OCI-LY3 (cell line): Measurements from ENCODE around the gene GMPPA.

ENCODE experiments used
- H2AFZ ChIP-seq: fragments of 200-600, 300-600 bp; shearing (Covaris generic); 2 replicates; pipeline ENCODE4 v1.6.0; 2014; ENCODE audit warnings: antibody characterized with exemption, low read depth, low read length
- H3K27ac ChIP-seq: fragments of 200-600, 300-600 bp; sonication (generic); 2 replicates; pipeline ENCODE4 v1.5.1; 2014; ENCODE audit warnings: mild to moderate bottlenecking, low read length, moderate library complexity, mixed read lengths
- H3K27me3 ChIP-seq: fragments of 200-600, 300-600 bp; sonication (generic); 2 replicates; pipeline ENCODE4 v1.6.1; 2014; ENCODE audit warnings: low read depth, low read length, mixed read lengths
- H3K36me3 ChIP-seq: fragments of 200-600, 300-600 bp; sonication (generic); replicated peaks from 2 replicates; pipeline ENCODE3; 2014; ENCODE audit warnings: low read depth, low read length, mixed read lengths
- H3K4me1 ChIP-seq: fragments of 300-600, 200-600 bp; sonication (generic); 2 replicates; pipeline ENCODE4 v1.6.1; 2014; ENCODE audit warnings: low read length, mixed read lengths
- H3K4me2 ChIP-seq: fragments of 200-600, 300-600 bp; sonication (generic); 2 replicates; pipeline ENCODE4 v1.6.1; 2014; ENCODE audit warnings: low read length, mixed read lengths
- H3K4me3 ChIP-seq: fragments of 300-600, 200-600 bp; sonication (generic); 2 replicates; pipeline ENCODE4 v1.5.1; 2014; ENCODE audit warnings: antibody characterized with exemption, mild to moderate bottlenecking, low read length, moderate library complexity
- H3K79me2 ChIP-seq: fragments of 300-600, 200-600 bp; shearing (Covaris generic); 2 replicates; pipeline ENCODE4 v1.6.1; 2014; ENCODE audit warnings: mild to moderate bottlenecking, low read length, mixed read lengths
- H3K9ac ChIP-seq: fragments of 300-600, 200-600 bp; shearing (Covaris generic); 2 replicates; pipeline ENCODE4 v1.6.0; 2014; ENCODE audit warnings: mild to moderate bottlenecking, low read length, moderate library complexity
- H3K9me3 ChIP-seq: fragments of 200-600, 300-600 bp; shearing (Covaris generic); 2 replicates; pipeline ENCODE4 v1.6.1; 2014; ENCODE audit warnings: low read length, mixed read lengths; ENCODE audit not compliant: insufficient read depth
- H4K20me1 ChIP-seq: fragments of 200-600, 300-600 bp; sonication (generic); 2 replicates; pipeline ENCODE4 v1.6.1; 2016; ENCODE audit warnings: low read length, mixed read lengths; ENCODE audit not compliant: insufficient read depth
- CTCF ChIP-seq: fragments of 200-600, 300-600 bp; sonication (generic); IDR thresholded peaks from 2 replicates; pipeline ENCODE4 v1.5.1; 2014; ENCODE audit warnings: antibody characterized with exemption, low read length, low read depth
- EZH2phosphoT487 ChIP-seq: fragments of 200-600 bp; shearing (Covaris generic); IDR thresholded peaks from 2 replicates; pipeline ENCODE4 v1.6.1; 2018; ENCODE audit warnings: antibody characterized with exemption, mixed run types, low read depth

The GMPPA gene

DNA sequence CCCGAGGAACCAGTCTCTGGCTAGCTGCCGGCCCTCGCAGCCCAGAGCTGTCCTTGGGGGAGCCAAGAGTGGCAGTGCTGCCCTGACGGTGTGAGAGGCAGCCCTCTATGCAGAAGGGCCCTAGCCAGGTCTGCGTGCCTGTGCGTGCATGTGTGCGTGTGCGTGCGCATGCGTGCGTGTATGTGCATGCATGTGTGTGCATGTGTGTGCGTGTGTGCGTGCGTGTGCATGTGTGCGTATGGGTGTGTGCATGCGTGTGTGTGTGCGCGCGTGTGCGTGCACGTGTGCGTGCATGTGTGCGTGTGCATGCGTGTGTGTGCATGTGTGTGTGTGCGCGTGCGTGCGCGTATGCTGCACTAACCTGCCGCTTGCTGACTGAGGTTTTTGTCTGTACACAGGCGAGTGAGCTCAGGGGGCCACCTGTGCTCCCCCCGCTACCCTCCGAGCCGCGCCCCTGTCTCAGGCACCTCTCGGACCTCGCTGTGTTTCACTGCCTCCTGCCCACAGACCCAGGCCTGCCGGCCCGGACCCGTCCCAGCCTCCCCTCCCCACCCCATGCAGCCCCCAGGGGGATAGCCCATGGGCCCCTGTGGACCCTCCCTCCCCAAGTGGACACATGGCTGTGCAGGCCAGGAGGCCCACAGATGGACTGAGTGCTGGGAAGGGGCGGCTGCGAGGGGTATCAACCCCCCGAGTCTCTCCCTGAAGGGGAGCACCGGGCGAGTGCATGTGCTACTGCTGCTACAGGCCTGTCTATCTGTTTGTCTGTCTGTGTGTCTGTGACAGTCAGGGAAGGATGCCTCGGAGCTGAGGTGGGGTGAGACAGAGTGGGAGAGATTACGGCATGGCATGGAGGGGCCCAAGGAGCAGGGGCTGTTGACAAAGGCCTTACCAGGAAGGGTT is 32.8 kb upstream of the GMPPA start:
- Histone ChIP-seq H3K4me3 (no peak overlapping the region), H3K9ac (no peak overlapping the region), H4K20me1 (no peaks in the 10 kb centered on the region), H3K27ac (no peak overlapping the region), H3K27me3 (no peaks in the 10 kb centered on the region), H3K9me3 (no peaks in the 10 kb centered on the region), H3K4me1 (no peaks in the 10 kb centered on the region), H3K4me2 (no peak overlapping the region), H2AFZ (no peak overlapping the region), H3K36me3 (no peaks in the 10 kb centered on the region), H3K79me2 (no peaks in the 10 kb centered on the region)
- TF ChIP-seq CTCF (no peak), EZH2phosphoT487 (no peak)

DNA sequence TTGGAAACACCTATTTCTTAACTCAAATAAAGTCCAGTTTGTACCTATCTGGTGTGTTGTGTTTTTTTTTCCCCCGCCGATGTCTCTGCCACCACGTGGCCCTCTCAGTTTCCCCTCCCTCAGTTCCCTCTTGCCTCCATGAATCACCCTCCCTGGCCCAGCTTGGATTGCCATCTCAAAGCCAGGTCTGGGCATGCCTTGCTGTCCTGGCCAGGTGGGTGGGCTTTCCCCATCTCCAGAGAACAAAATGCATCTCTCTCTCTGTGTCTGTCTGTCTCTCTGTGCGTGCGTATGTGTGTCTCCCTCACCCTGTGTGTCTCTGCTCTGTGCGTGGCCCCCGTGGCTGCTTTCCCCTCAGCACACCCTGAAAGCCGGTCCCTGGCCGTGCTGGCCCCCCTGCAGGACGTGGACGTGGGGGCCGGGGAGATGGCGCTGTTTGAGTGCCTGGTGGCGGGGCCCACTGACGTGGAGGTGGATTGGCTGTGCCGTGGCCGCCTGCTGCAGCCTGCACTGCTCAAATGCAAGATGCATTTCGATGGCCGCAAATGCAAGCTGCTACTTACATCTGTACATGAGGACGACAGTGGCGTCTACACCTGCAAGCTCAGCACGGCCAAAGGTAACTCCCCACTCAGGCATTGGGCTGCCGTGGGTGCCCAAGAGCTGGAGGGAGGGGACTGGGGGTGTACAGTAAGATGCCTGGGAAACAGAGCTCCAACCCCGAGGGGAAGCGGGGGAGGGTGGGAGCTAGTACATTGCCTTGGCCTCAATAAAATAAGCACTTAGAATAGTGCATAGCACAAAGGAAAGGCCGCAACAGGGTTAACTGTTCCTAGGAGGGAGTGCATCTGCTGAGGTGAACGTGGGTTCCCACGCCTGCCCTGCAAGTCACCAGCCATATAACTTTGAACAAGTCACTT is 31.6 kb upstream of the GMPPA start:
- Histone ChIP-seq H3K4me3 (no peak overlapping the region), H3K4me2 (no peak overlapping the region), H3K9ac (no peak overlapping the region), H3K36me3 (no peaks in the 10 kb centered on the region), H3K9me3 (no peaks in the 10 kb centered on the region), H3K27me3 (no peaks in the 10 kb centered on the region), H3K27ac (no peak overlapping the region), H4K20me1 (no peaks in the 10 kb centered on the region), H3K79me2 (no peaks in the 10 kb centered on the region), H3K4me1 (no peaks in the 10 kb centered on the region), H2AFZ (no peak overlapping the region)
- TF ChIP-seq EZH2phosphoT487 (no peak), CTCF (no peak)

DNA sequence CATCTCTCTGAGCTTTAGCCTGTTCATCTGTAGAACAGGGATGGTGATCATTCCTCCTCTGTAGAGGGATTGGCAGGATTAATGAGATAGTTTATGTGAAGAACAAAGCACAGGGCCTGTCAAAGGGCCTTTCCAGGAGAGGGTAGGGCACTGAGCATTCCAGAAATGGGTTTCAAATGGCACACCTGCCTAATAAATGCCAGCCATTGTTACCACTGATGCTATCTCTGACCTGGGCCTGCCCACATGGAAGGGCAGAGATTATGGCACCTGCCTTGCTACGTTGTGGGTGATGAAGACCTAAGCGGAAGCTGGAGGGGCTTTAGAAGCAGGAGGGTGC is 31.0 kb upstream of the GMPPA start:
- H4K20me1 ChIP-seq, result no peaks in the 10 kb centered on the region
- TF ChIP-seq CTCF, result no peak
- no peak for TF ChIP-seq EZH2phosphoT487
- no peak overlapping the region for H3K4me3 ChIP-seq
- no peaks in the 10 kb centered on the region for H3K79me2 ChIP-seq
- no peaks in the 10 kb centered on the region for H3K4me1 ChIP-seq
- no peak overlapping the region for H3K9ac ChIP-seq
- H3K9me3 ChIP-seq, result no peaks in the 10 kb centered on the region
- no peak overlapping the region for H3K4me2 ChIP-seq
- H3K27me3 ChIP-seq, result no peaks in the 10 kb centered on the region
- no peak overlapping the region for H2AFZ ChIP-seq
- no peaks in the 10 kb centered on the region for H3K36me3 ChIP-seq
- no peak overlapping the region for H3K27ac ChIP-seq
